Stimulated activated CD4-positive, alpha-beta T cell treated with anti-CD3 and anti-CD28 coated beads, Interleukin-2, amount 100 ng/mL, for 48 hours (primary cell): Measurements from ENCODE around the gene PPP1R12B.

Experiments
- DNase-seq, 2 donors: peaks; one replicate each; pipeline ENCODE4 v3.0.0-alpha.2; 2020

Gene PPP1R12B, protein sequence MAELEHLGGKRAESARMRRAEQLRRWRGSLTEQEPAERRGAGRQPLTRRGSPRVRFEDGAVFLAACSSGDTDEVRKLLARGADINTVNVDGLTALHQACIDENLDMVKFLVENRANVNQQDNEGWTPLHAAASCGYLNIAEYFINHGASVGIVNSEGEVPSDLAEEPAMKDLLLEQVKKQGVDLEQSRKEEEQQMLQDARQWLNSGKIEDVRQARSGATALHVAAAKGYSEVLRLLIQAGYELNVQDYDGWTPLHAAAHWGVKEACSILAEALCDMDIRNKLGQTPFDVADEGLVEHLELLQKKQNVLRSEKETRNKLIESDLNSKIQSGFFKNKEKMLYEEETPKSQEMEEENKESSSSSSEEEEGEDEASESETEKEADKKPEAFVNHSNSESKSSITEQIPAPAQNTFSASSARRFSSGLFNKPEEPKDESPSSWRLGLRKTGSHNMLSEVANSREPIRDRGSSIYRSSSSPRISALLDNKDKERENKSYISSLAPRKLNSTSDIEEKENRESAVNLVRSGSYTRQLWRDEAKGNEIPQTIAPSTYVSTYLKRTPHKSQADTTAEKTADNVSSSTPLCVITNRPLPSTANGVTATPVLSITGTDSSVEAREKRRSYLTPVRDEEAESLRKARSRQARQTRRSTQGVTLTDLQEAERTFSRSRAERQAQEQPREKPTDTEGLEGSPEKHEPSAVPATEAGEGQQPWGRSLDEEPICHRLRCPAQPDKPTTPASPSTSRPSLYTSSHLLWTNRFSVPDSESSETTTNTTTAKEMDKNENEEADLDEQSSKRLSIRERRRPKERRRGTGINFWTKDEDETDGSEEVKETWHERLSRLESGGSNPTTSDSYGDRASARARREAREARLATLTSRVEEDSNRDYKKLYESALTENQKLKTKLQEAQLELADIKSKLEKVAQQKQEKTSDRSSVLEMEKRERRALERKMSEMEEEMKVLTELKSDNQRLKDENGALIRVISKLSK

DNA sequence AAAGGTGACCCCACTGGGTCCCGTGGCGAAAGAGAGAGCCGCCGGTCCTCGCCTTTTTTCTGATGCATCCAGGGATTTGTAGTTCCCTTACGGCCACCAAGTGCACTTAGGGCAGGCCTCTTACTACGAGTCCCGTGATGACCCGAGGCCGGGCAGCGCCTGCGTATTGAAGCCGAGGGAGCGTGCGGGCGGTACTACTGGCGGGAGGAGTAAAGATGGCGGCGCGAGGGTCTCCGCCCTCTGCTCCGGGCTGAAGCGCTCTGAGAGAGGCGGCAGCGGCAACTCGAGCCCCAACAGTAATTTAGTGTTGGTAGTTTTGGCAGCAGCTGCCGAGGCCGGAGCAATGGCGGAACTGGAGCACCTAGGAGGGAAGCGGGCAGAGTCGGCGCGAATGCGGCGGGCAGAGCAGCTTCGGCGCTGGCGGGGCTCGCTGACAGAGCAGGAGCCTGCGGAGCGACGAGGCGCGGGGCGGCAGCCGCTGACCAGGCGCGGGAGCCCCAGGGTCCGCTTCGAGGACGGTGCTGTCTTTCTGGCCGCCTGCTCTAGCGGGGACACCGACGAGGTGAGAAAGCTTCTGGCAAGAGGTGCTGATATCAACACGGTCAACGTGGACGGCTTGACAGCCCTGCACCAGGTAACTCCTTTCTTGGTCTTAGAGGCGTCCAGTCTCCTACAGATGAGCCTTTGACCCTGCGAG lies at the start of gene PPP1R12B:
Gene PPP1R12B (plus strand): TSS at position 191 of the 697 bp plus-strand sequence. CDS start 153 bp downstream, at position 344.
- peak; percentile 86 to 89 for DNase-seq

DNA sequence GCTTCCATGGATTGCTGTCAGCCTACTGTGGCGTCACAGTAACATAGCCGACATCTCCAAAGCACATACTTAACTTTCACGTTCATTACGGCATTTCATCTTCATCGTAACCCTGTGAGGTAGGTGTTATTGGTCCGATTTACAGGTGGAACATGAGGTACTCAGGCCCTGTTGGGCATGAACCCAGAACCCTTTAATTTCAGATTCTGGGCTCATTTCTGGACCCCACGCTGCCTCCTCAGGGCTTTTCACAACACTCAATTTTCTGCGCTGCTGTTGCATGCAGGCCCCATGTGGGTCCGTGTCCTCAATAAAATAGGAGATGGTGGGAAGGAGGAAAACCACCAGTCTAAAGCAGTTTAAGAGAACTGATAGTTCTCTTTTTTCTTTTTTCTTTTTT lies 46.3 kb upstream of the PPP1R12B start:
- no peak for DNase-seq

GRCh38 chr1:202304375-202304774 lies 44.1 kb upstream of the PPP1R12B start:
- DNase-seq, result no peak

DNA sequence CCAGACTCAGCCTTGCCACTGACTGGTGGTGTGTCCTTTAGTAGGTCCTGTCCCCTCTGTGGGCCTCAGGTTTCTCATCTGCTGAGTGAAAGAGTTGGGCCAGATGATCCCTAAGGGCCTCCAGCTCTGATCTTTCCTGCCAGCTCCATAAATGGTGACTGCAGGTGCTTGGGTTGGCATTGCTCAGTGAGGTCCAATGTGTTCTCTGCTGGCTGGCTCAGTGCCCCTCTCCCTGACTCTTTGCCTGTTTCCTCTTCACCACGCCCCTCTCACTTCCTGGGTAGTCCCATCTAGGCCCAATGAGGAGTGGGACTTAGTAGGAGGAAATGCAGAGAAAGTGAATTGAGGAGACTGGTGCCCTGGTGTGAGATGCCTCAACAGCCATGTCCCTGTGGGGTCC lies 43.3 kb upstream of the PPP1R12B start:
- DNase-seq, result no peak

- DNase-seq, result no peak
Observed at GRCh38 chr1:202306535-202307345, 41.8 kb upstream of the PPP1R12B start.

DNA sequence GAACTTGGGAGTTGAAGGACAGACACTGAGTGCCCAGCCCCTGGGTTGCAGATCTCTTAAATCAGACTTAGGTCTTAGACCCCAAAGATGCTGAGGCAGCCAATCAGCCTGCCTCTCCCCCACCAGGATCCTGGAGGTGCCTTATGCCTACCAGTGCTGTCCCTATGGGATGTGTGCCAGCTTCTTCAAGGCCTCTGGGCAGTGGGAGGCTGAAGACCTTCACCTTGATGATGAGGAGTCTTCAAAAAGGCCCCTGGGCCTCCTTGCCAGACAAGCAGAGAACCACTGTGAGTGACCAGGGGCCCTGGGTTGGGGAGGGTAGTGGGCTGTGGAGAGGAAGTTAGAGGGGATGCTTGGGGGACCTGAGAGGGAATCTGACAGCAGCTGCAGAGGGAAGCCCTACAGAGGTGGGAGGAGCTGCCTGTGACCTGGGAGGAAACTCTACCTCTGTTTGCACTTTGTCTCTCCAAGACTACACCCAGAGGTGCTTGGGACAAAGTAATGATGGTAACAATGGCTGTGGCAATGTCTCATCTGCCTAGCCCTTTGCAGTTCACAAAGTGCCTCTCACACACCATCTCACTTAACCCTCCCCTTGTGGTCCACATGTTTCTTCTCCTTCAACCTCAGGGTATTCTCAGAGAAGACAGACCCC lies 38.3 kb upstream of the PPP1R12B start:
- DNase-seq, result no peak

- DNase-seq, result no peak
Observed at GRCh38 chr1:202310746-202311145, 37.8 kb upstream of the PPP1R12B start.

GRCh38 chr1:202311875-202312635 lies 36.4 kb upstream of the PPP1R12B start:
- no peak for DNase-seq

DNA sequence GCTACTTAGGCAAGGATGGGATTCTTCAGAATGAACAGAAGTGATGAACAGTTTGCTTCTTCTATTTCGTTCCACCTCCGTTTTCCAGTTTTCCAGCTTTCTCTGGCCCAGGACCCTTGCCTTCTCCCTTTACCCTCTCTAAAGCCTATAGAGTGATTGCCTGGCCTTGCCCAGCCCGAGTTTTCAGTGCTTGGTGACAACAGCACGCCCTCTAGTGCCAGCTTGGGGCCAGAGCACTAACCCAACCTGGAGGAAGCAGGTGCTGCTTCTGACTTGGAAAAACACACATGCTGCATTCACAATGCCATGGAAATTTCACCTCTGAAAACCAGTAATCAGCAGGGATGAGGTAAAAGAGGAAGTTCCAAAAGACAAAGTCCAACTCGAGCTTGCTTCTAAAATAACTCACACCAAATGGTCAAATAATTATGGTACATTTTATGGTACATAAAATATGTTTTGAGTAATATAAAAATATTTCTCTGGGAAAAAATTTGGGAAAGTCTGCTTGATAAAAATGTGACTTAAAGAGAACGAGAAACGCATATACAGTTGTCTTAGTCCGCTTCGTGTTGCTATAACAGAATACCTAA lies 32.8 kb upstream of the PPP1R12B start:
- peak; percentile 71 to 72 for DNase-seq

DNA sequence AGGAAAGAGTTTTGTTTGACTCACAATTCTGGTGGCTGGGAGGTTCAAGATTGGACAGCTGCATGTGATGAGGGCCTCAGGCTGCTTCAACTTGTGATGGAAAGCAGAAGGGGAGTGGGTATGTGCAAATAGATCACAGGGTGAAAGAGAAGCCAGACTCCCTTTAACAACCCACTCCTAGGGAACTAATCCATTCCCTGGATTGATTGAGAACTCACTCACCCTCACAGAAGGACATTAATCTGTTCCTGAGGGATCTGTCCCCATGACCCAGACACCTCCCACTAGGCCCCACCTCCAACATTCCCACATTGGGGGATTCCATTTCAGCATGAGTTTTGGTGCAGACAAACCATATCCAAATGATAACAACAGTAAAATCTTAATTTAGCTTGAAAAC lies 32.3 kb upstream of the PPP1R12B start:
- DNase-seq, result no peak

DNA sequence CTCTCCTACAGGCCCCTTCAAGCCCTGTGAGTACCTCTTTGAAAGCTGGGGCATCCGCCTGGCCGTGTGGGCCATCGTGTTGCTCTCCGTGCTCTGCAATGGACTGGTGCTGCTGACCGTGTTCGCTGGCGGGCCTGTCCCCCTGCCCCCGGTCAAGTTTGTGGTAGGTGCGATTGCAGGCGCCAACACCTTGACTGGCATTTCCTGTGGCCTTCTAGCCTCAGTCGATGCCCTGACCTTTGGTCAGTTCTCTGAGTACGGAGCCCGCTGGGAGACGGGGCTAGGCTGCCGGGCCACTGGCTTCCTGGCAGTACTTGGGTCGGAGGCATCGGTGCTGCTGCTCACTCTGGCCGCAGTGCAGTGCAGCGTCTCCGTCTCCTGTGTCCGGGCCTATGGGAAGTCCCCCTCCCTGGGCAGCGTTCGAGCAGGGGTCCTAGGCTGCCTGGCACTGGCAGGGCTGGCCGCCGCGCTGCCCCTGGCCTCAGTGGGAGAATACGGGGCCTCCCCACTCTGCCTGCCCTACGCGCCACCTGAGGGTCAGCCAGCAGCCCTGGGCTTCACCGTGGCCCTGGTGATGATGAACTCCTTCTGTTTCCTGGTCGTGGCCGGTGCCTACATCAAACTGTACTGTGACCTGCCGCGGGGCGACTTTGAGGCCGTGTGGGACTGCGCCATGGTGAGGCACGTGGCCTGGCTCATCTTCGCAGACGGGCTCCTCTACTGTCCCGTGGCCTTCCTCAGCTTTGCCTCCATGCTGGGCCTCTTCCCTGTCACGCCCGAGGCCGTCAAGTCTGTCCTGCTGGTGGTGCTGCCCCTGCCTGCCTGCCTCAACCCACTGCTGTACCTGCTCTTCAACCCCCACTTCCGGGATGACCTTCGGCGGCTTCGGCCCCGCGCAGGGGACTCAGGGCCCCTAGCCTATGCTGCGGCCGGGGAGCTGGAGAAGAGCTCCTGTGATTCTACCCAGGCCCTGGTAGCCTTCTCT lies 30.3 kb upstream of the PPP1R12B start:
- no peak for DNase-seq

GRCh38 chr1:202319381-202320080 lies 29.0 kb upstream of the PPP1R12B start:
- no peak for DNase-seq

DNA sequence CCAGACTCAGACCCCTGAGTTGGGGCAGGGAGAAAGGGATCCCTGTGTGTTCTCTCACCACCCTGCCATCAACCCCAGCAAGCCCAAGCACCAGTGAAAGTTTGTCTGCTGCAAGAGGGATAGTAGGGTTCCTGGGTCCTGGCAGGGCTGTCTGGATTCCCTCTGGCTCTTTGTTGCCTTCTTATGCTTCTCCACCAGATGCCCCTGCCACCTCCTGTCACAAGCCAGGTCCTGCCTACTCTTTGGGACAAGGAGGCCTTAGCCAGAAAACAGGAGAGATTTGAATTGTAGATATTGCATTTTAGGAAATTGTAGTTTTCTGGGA lies 28.5 kb upstream of the PPP1R12B start:
- no peak for DNase-seq

GRCh38 chr1:202323731-202324130 lies 24.8 kb upstream of the PPP1R12B start:
- DNase-seq, result no peak

GRCh38 chr1:202324646-202325045 lies 23.9 kb upstream of the PPP1R12B start:
- DNase-seq, result no peak

- no peak for DNase-seq
Observed at GRCh38 chr1:202329891-202330290, 18.6 kb upstream of the PPP1R12B start.

DNA sequence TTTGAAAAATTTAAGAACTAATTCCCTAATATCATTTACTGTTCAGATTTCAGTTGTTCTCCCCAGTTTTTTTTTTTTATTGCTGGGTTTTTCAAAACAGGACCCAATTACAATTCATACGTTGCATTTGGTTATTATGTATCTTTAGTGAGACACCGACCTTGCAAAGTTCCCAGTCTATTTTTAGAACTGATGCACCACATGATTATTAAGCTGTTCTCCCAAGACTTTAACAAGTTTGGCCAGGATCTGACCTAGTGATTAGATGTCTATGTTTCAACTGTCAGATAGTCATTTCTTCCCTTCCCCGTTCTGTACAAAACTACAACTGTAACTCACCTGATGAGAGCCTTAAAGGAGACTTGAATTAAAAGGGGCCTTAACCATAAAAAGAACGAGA lies 14.6 kb upstream of the PPP1R12B start:
- no peak for DNase-seq

- DNase-seq, result no peak
Observed at GRCh38 chr1:202343652-202344349, 4.7 kb upstream of the PPP1R12B start.
